Measurements from ENCODE around the gene CCDC188.

The CCDC188 gene

DNA sequence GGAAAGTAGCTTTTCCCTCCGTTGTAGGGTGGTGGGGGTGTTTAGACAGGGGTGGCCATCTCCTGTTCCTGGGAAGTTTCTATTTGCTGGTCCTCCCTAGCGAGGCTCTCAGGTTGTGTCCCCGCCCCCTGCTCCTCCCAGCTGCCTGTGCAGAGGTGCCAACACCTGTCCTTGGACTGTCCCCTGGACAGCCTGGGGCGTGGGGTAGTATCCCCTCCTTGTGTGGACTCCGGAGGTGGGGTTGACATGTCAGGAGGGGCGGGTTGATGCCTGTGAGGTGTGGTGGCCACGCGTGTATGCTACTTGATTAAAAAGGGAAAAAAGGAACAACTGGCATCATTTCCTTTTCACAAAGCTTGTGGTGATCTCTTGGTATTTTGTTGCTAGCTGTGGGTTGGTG is 49.2 kb downstream of the CCDC188 start:
- DNase-seq, result no peak

DNA sequence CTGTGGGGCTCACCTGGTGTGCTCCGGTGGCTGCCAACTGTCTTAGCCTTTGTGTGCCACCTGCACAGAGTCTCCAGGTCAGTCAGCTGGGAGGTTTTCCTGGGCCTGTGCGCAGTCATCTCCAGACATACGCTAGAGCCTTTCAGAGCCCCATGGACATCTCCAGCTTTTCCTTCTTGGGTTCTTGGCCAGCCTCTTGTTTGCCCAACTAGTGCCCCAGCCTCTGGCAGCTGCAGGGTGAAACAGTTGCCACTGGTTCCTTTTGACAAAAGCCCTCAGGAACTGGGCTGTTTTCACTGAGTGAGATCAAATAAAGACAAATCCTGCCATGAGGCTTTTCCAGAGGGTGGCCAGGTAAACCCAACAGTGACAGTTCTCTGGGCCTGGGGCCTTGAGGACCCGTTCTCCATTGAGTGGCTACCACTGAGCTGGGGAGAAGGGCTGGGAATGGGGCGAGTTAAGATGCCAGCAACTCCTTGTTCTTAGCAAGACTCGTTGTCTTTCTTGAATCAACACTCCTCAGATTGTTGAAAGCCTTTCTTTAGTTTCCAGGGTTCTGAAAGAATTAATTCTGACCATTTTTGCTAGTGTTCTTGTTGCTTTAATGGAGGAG is 51.6 kb downstream of the CCDC188 start:
- no peak for DNase-seq
